SIG-M5 treated with dmso at 0.1 percent for 504 hours (cell line): ENCODE data around the gene KCTD18.

ENCODE experiments used
- DNase-seq: peaks from one replicate; lab custom pipeline; 2025; ENCODE audit not compliant: unreplicated experiment; lab: John Stamatoyannopoulos, UW

KCTD18 gene

GRCh38 chr2:200509612-200510433 is at the start of gene KCTD18:
TSS of gene KCTD18 (minus strand) at chr2:200510068. CDS start at chr2:200507016, 3,052 bp downstream.
- peak; percentile 85 for DNase-seq

- no peak for DNase-seq
Measured at GRCh38 chr2:200540793-200541192, 30.9 kb upstream of the KCTD18 start.

GRCh38 chr2:200538139-200538538 is 28.3 kb upstream of the KCTD18 start:
- no peak for DNase-seq

- DNase-seq, result no peak
Measured at GRCh38 chr2:200534572-200534971, 24.7 kb upstream of the KCTD18 start.

GRCh38 chr2:200533754-200534153 is 23.9 kb upstream of the KCTD18 start:
- no peak for DNase-seq

- no peak for DNase-seq
Measured at GRCh38 chr2:200528228-200528627, 18.4 kb upstream of the KCTD18 start.

- peak; percentile 98 for DNase-seq
Measured at GRCh38 chr2:200525882-200526651, 16.2 kb upstream of the KCTD18 start, which contains the start of gene SGO2. TSS of gene SGO2 (plus strand) at chr2:200526207. CDS start at chr2:200532976, 6,769 bp downstream.

- DNase-seq, result no peak
Measured at GRCh38 chr2:200525551-200525881, 15.6 kb upstream of the KCTD18 start.

- DNase-seq, result no peak
Measured at GRCh38 chr2:200525066-200525465, 15.2 kb upstream of the KCTD18 start.

- DNase-seq, result no peak
Measured at GRCh38 chr2:200523604-200524003, 13.7 kb upstream of the KCTD18 start.

- no peak for DNase-seq
Measured at GRCh38 chr2:200523158-200523557, 13.3 kb upstream of the KCTD18 start.

GRCh38 chr2:200515155-200515554 is 5.3 kb upstream of the KCTD18 start:
- no peak for DNase-seq

- no peak for DNase-seq
Measured at GRCh38 chr2:200509235-200509611, 645 bp downstream of the KCTD18 start.

GRCh38 chr2:200507179-200507578 is 2.7 kb downstream of the KCTD18 start:
- no peak for DNase-seq

GRCh38 chr2:200506679-200507078 is 3.2 kb downstream of the KCTD18 start:
- no peak for DNase-seq

- DNase-seq, result no peak
Measured at GRCh38 chr2:200502196-200502595, 7.7 kb downstream of the KCTD18 start.

GRCh38 chr2:200498402-200499162 is 11.3 kb downstream of the KCTD18 start:
- DNase-seq, result no peak

- DNase-seq, result no peak
Measured at GRCh38 chr2:200496696-200497095, 13.2 kb downstream of the KCTD18 start.

- no peak for DNase-seq
Measured at GRCh38 chr2:200494048-200494447, 15.8 kb downstream of the KCTD18 start.

- no peak for DNase-seq
Measured at GRCh38 chr2:200492656-200493055, 17.2 kb downstream of the KCTD18 start.

- DNase-seq, result no peak
Measured at GRCh38 chr2:200490001-200490400, 19.9 kb downstream of the KCTD18 start.
